GM18508 (cell line): ENCODE results near the gene MYADML2.

ENCODE experiments used
- ATAC-seq: cut with Tn5 transposase; IDR thresholded peaks from one replicate; pipeline ENCODE4 v1.9.1; 2021; ENCODE audit warnings: moderate number of reproducible peaks; ENCODE audit not compliant: insufficient read depth, unreplicated experiment

Gene MYADML2

GRCh38 chr17:81902023-81902652, 44.9 kb downstream of the MYADML2 start, which contains the start of gene NPB:
Gene NPB (plus strand): TSS chr17:81902238. CDS start chr17:81902278, 40 bp downstream.
- ATAC-seq: no peak

GRCh38 chr17:81901167-81902022, 45.6 kb downstream of the MYADML2 start:
- ATAC-seq: no peak

GRCh38 chr17:81900181-81900820, 46.7 kb downstream of the MYADML2 start:
- no peak for ATAC-seq

DNA sequence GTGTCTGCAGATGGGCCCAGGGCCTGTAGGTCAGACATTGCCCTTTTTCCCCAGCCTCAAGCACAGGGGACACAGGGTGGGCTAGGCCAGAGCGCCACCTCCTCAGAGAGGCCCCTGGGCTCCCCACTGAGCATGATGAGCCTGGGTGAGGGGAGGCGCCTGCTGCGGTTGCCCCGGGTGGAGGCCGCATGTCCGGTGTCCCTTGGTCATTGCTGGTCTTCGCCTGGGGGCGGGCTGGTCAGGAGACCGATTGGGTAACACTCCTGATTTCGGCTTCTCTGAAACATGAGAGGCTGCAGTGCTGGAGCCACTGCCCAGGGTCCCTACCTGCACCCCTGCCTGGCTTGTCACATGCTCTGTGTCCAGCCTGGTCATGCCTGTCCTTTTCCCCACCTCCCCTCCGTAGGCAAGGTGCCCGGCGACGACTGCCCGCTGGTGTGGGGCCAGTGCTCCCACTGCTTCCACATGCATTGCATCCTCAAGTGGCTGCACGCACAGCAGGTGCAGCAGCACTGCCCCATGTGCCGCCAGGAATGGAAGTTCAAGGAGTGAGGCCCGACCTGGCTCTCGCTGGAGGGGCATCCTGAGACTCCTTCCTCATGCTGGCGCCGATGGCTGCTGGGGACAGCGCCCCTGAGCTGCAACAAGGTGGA, 47.4 kb downstream of the MYADML2 start:
- ATAC-seq: no peak

GRCh38 chr17:81898885-81899284, 48.1 kb downstream of the MYADML2 start:
- ATAC-seq: no peak

GRCh38 chr17:81898029-81898866, 48.8 kb downstream of the MYADML2 start:
- ATAC-seq: no peak

GRCh38 chr17:81895400-81895799, 51.6 kb downstream of the MYADML2 start:
- no peak for ATAC-seq

DNA sequence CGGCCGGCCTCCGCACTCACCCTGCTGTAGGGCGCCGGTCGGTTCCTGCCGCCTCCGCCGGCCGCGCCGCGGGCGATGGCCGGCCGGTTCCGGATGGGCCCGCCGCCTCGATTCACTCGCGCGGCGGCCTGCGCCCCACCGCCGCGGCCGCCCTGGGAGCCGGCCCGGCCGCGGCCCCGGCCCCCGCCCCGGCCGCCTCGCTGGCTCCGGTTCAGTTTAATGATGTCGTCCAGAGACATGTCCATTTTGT, 55.8 kb downstream of the MYADML2 start:
- no peak for ATAC-seq

DNA sequence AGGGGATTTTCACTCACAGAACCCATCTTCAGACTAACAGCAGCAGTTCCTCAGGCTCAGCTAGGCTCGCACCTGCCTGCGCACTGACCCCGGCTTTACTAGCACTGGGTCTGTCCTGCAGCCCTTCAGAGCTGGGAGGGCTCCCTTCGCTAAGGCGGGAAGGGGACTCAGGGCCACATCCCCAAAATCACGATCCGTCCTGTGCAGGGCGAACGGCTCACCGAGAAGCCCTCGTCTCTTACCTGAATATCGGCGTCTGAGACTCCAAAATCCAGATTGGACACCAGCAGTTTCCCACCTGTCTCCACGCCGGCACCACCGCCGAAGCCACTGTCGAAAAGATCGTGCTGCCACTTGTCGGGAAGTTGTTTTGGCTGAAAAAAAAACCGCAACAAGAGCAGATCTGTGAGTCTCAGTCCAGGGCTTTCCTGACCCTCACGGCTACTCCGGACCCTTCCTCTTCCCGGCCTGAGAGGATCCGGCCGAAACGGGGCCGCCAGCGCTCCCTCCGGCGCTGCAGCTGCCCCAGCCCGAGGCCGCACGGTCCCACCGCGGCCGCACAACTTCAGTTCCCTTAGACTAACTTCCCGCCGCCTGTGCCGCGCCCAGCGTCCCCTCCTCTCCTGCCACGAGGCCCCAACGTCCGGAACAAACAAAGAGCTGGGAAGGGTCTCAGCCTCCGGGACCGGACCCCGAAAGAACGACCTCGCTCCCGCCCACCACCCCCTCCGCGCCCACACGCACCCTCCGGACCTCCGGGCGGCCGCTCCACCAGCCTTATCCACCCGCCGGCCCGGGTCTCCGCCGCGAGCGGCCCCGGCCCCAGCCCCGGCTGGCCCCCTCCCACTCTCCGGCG, 56.4 kb downstream of the MYADML2 start:
- no peak for ATAC-seq
